HG03378 (cell line): ENCODE measurements around the gene SELENOM.

ENCODE experiments used
- ATAC-seq: cut with Tn5 transposase; IDR thresholded peaks from one replicate; pipeline ENCODE4 v1.9.1; 2021; ENCODE audit warnings: mild to moderate bottlenecking, moderate library complexity; ENCODE audit not compliant: unreplicated experiment

The SELENOM gene

GRCh38 chr22:31093086-31093850 is 14.1 kb downstream of the SELENOM start:
- no peak for ATAC-seq

DNA sequence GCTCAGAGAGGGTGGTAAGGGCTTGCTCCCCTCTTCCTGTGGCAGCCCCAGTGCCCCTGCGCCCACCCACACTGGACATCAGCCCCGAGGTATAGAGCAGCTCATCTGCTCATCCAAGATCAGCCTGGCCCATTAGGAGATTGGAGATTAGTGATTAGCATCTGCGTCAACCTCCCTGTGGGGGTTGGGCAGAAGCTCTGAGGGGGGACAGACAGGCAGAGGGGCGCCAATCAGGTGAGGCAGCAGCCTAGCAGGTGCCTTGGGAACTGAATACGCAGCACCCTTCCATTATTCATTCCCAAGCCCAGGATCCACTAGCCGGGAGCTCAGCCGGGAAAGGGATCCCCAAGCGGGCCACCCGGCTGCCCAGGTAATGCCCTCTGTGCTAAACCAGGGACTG is 15.2 kb downstream of the SELENOM start:
- ATAC-seq, result no peak

DNA sequence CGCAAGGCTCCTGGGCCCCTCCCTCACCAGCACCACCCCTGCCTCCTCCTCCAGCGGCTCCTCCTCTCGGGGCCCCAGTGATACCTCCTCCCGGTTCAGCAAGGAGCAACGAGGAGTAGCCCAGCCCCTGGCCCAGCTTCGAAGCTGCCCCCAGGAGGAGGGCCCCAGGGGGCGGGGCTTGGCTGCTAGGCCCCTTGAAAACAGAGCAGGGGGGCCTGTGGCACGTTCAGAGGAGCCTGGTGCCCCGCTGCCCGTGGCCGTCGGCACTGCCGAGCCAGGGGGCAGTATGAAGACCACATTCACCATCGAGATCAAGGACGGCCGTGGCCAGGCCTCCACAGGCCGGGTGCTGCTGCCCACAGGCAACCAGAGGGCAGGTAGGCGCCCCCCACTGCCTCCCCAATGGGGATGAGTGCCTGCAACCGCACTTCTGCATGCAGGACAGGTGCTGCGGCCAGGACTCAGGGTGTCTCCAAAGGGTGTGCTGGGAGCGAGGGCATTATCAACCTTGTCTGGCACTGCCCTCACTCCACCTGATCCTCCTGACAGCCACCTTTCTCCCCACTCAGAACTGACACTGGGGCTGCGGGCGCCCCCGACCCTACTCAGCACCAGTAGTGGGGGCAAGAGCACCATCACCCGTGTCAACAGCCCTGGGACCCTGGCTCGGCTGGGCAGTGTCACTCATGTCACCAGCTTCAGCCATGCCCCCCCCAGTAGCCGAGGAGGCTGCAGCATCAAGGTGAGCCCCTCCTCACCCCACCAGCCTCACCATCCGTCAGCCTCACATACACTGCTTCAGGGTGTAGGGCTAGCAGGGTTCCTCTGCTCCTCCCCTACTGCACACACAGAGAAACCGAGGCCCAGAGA is 16.0 kb downstream of the SELENOM start:
- ATAC-seq, result no peak

DNA sequence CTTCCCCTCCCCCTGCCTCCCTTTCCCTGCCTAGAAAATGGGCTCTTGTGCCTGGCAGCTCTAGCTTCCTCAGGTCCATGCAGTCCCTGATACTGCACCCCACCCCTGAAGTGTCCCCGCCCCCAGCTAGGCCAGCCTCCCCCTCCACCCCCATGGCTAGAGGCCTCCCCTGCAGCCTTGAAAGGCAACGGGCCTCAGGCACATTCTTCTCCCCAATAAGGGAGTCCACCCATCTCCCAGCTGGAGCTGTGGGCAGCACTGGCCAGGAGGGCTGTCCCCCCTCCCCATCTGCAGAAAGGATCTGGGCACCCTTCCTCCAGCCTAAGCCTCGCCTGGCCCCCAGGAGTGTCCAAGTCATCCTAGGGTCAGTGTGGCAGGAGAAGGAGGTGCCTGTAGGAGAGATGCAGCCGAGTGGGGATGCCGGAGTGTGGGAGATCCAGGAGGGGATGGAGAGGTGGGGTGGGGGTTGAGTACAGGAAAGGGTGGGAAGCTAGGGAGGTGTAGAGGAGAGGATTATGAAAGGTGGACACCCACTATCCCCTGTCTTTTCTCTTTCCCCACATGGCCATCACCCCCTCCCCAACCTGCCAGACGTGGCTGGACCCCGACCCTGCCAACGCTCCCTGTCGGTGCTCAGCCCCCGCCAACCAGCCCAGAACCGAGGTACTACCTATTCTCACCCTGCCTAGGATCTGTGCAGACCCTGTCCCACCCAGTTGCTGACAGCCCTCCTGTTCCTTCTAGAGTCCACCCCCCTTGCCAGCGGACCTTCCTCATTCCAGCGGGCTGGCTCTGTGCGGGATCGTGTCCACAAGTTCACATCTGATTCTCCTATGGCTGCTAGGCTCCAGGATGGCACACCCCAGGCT is 16.9 kb downstream of the SELENOM start:
- ATAC-seq, result no peak

GRCh38 chr22:31089160-31090100 is 17.9 kb downstream of the SELENOM start:
- no peak for ATAC-seq

DNA sequence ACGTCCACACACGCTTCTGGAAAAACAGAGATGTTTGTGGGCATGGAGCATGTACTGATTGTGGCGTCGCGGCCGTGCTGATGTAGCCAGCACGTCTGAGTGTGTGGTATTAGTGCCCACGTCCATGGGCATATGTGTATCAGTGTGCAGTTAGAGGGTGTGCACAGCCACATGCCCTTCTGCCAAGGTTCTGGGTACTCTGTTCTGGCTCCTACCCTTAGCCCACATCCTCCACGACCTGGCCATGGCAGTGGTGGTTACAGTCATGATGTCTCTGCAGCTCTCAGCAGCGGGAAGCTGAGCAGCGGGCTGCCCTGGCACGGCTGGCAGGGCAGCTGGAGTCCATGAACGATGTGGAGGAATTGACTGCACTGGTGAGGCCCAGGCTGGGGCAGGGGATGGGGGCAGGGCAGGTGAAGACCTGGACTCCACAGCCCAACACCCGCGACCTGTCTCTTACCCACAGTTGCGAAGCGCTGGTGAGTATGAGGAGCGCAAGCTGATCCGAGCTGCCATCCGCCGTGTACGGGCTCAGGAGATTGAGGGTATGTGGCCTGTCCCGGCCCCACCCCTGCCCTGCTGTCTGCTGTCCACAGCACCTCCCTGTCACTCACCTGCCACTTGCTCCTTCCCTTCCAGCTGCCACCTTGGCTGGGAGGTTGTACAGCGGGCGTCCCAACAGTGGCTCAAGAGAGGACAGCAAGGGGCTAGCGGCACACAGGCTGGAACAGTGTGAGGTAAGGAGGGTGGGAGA is 19.0 kb downstream of the SELENOM start:
- no peak for ATAC-seq

- ATAC-seq, result no peak
Observed at GRCh38 chr22:31087744-31088215, 19.6 kb downstream of the SELENOM start.

DNA sequence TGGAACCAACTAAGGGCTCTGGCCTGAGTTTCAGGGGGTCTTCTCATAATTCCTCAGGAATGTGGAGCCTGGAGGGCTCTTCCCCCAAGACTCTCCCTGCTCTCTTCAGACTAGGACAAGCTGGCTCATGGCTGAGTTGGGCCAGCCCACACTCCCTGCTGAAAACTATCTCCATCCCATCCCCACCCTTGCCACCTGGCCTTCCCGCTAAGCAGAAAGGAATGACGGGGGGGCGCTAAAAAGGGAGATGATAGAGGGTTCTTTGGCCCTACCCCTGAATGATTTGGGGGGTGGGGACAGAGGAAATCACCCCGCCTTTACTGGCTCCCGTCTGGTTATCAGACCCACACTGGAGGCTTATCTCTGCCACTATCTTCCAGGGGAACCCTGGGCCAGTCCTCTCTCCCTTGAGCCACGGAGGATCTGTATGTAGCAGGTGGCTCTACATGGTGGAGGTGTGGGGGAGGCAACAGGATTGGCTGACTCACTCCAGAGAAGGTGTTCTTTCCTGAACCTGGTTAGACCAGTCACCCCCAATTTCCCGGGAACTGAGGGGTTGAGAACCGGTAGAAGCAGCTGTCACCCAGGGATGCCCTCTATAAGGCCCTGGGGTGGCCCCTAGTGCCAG is 20.6 kb downstream of the SELENOM start:
- ATAC-seq, result no peak

DNA sequence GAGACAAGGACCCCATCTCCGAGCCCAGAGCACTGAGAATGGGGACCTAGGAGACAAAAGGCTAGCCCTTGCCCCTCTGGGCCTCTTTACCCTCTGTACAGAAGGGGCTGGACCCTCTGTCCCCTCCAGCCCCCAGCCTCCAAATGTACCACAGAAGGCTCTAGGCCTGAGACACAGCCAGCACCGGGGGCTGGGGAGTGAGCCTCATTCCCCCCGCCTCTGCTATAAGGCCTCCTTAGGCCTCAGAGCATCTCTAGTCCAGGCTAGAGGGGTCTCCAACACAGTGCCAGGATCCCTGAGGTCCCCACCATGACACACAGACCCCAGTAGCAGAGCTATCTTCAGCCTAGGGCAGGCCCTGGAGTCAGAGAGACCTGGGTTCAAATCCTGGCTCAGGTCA is 21.4 kb downstream of the SELENOM start:
- ATAC-seq, result no peak

GRCh38 chr22:31085493-31085824 is 21.9 kb downstream of the SELENOM start:
- ATAC-seq, result no peak

GRCh38 chr22:31084811-31085492 is 22.4 kb downstream of the SELENOM start:
- ATAC-seq, result peak; percentile 36

- ATAC-seq, result peak; percentile 7
Observed at GRCh38 chr22:31083923-31084810, 23.2 kb downstream of the SELENOM start.

DNA sequence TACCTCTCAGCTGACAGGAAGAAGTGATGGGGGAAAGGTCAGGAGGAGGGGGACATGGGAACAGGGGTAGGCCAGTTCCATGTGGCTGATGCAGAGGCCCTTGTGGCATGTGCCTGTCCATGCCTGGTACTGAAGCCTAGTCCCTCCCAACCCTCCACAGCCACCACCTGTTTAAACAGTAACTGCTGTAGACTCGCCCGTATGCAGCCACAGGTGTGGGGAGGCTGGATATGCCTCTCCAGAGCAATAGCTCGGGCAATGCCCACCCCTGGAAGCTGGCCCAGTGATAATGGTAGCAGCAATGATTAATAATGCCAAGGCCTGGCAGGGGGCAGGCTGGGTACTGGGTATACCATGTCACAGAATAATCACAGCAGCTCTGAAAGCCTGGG is 24.0 kb downstream of the SELENOM start:
- no peak for ATAC-seq

- ATAC-seq, result no peak
Observed at GRCh38 chr22:31082606-31083376, 24.6 kb downstream of the SELENOM start.

DNA sequence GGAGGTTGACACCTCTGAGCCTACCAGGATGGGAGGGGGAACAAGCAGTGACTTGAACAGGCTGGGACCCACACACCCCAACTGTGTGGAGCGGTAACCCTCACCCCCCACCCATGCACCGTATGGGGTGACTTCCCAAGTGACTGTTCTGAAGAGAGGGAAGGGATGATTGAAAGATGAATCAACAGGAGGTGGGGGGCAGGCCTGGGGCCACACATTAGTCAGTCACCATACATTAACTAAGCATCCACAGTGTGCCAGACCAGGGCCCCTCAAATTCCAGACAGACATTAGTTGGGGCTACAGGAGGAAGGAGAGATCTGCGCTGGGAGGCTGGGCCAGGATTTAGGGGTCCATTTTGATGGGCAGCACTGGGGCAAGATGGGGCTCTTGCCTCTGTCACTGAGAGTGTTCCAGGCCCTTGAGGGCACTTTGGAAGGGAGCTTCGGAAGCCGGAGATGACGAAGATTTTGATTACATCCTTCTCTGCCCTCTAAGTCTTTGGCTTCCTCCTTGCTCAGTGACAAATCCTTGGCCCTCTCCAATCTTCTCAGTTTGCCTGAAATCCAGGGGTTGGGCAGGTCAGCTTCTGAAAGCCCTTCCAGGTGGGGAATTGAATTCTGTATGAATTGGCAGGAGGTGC is 25.3 kb downstream of the SELENOM start:
- ATAC-seq, result no peak
